HepG2 (cell line): ENCODE measurements around the gene FAHD2A. TPM values are rescaled to one million over a fixed set of nuclear protein-coding genes. Genes with fewer than 3 reads are reported as not detected.
A peak's percentile ranks its signal among the peaks of the same experiment; 100 is the strongest.

ENCODE experiments used
- ATAC-seq: fragments of 200-7000 bp; cut with Tn5 transposase; 3 replicates; pipeline ENCODE4 v1.9.1; 2020; ENCODE audit warnings: mild to moderate bottlenecking, moderate library complexity
- BruUV-seq: library from RNA; stranded (reverse); fragments of 400-500 nt; replicated peaks from 2 replicates; lab custom pipeline; 2021; lab: Mats Ljungman, UMichigan
- CTCF ChIA-PET: fragments of 300-600 bp; formaldehyde crosslinking; extraction: SDS; loops from one replicate; lab custom pipeline; 2021; ENCODE audit warnings: low total read pairs, inconsistent platforms, low intra/inter-chr PET ratio; lab: Yijun Ruan, JAX
- POLR2A ChIA-PET: fragments of 350-600 bp; sonication (Branson Sonifier 250); formaldehyde crosslinking; loops from one replicate; lab custom pipeline; 2020; ENCODE audit warnings: antibody characterized with exemption, inconsistent platforms; lab: Yijun Ruan, JAX
- DNase-seq: peaks from one replicate; pipeline ENCODE4 v3.0.0-alpha.2; 2015; ENCODE audit warnings: low spot score
- FAIRE-seq: peaks from 3 replicates; lab custom pipeline; 2011; peaks lifted over from hg19 to GRCh38; lab: Jason Lieb, UNC
- H2AFZ ChIP-seq: one replicate; pipeline ENCODE4 v1.6.1; 2011; ENCODE audit warnings: low read length, inconsistent platforms
- H3K27ac ChIP-seq: fragments of 300-600 bp; 3 replicates; pipeline ENCODE4 v1.8.0; 2011; ENCODE audit warnings: mixed run types, mild to moderate bottlenecking, mixed read lengths, low read length, inconsistent platforms; ENCODE audit not compliant: insufficient read depth; ENCODE audit errors: extremely low read length
- H3K27me3 ChIP-seq, 2 experiments: fragments of 200-600 bp in 1 of 2; 2 replicates in 1 of 2; 3 replicates in 1 of 2; pipeline versions ENCODE4 v1.6.0 to v1.8.0; 2011; ENCODE audit warnings: low read length in 2 of 2, mild to moderate bottlenecking in 2 of 2, moderate library complexity in 2 of 2, inconsistent platforms in 1 of 2; ENCODE audit not compliant: insufficient read depth in 2 of 2, control insufficient read depth in 1 of 2
- H3K36me3 ChIP-seq, 2 experiments: fragments of 200-600 bp in 1 of 2; replicated peaks in 1 of 2; 2 replicates in 1 of 2; 3 replicates in 1 of 2; pipeline versions ENCODE4 v1.5.1 to v1.8.0; 2011; ENCODE audit warnings: low read length in 2 of 2, inconsistent platforms in 1 of 2; ENCODE audit not compliant: insufficient read depth in 2 of 2, control insufficient read depth in 1 of 2
- H3K4me1 ChIP-seq: 2 replicates; pipeline ENCODE4 v1.5.1; 2012; ENCODE audit warnings: low read length, inconsistent platforms; ENCODE audit not compliant: insufficient read depth
- H3K4me2 ChIP-seq: 2 replicates; pipeline ENCODE4 v1.6.0; 2011; ENCODE audit warnings: low read depth, low read length, inconsistent platforms
- H3K4me3 ChIP-seq, 3 experiments: fragments of 200-600 bp in 1 of 3; sonication (generic), shearing (Covaris generic) in 1 of 3; replicated peaks in 1 of 3; 2 replicates each; pipeline ENCODE4 v1.5.1; 2011 to 2016; ENCODE audit warnings: low read length in 3 of 3, inconsistent platforms in 2 of 3, low read depth in 2 of 3, mild to moderate bottlenecking in 2 of 3, control low read depth in 1 of 3, mixed read lengths in 1 of 3; ENCODE audit not compliant: insufficient read depth in 1 of 3
- H3K79me2 ChIP-seq: one replicate; pipeline ENCODE4 v1.6.1; 2011; ENCODE audit warnings: low read length, inconsistent platforms; ENCODE audit not compliant: insufficient read depth
- H3K9ac ChIP-seq: 2 replicates; pipeline ENCODE4 v1.6.0; 2011; ENCODE audit warnings: mild to moderate bottlenecking, low read depth, low read length, inconsistent platforms; ENCODE audit not compliant: insufficient read depth
- H3K9me3 ChIP-seq: 2 replicates; pipeline ENCODE4 v1.5.1; 2012; ENCODE audit warnings: mild to moderate bottlenecking, low read length
- H4K20me1 ChIP-seq: 2 replicates; pipeline ENCODE4 v1.6.0; 2011; ENCODE audit warnings: inconsistent platforms, mild to moderate bottlenecking, low read length, moderate library complexity; ENCODE audit not compliant: insufficient read depth
- CBX2 ChIP-seq, 2 experiments: fragments of 200-600 bp in 1 of 2; sonication (generic); formaldehyde crosslinking in 1 of 2; IDR thresholded peaks; 2 replicates each; pipeline versions ENCODE4 v1.7.0 to v1.8.1; 2018 to 2022; ENCODE audit warnings: low read depth in 2 of 2, low read length in 1 of 2, mild to moderate bottlenecking in 1 of 2, missing genetic modification reagents in 1 of 2
- CTCF ChIP-seq: sonication (generic); formaldehyde crosslinking; IDR thresholded peaks from 2 replicates; pipeline ENCODE4 v1.5.0; 2020; ENCODE audit warnings: mild to moderate bottlenecking, missing genetic modification reagents, moderate library complexity
- DDIT3 ChIP-seq: sonication (generic); formaldehyde crosslinking; IDR thresholded peaks from 2 replicates; pipeline ENCODE4 v1.4.0; 2020; ENCODE audit warnings: mild to moderate bottlenecking, missing genetic modification reagents
- HIVEP1 ChIP-seq: sonication (generic); formaldehyde crosslinking; IDR thresholded peaks from 2 replicates; pipeline ENCODE4 v1.4.0; 2020; ENCODE audit warnings: mild to moderate bottlenecking, missing genetic modification reagents
- NFE2L2 ChIP-seq: fragments of 150-350 bp; IDR thresholded peaks from 2 replicates; pipeline ENCODE4 v1.6.1; 2014; ENCODE audit warnings: low read length
- NFIC ChIP-seq: IDR thresholded peaks from 2 replicates; pipeline ENCODE4 v1.6.1; 2012; ENCODE audit warnings: mild to moderate bottlenecking, low read length, inconsistent platforms
- NFYC ChIP-seq: IDR thresholded peaks from 2 replicates; pipeline ENCODE4 v1.6.1; 2016; ENCODE audit warnings: missing genetic modification reagents, missing compliant biosample characterization
- RXRA ChIP-seq: sonication (generic); formaldehyde crosslinking; IDR thresholded peaks from 2 replicates; pipeline ENCODE4 v1.5.1; 2020; ENCODE audit warnings: missing genetic modification reagents
- STAG1 ChIP-seq: sonication (generic); formaldehyde crosslinking; IDR thresholded peaks from 2 replicates; pipeline ENCODE4 v1.4.0; 2020; ENCODE audit warnings: missing genetic modification reagents
- THRA ChIP-seq: sonication (generic); formaldehyde crosslinking; IDR thresholded peaks from 2 replicates; pipeline ENCODE4 v1.4.0; 2020; ENCODE audit warnings: missing genetic modification reagents, borderline replicate concordance
- TP53 ChIP-seq: sonication (generic); formaldehyde crosslinking; conservative IDR thresholded peaks from 2 replicates; pipeline ENCODE4 v1.4.0; 2020; ENCODE audit warnings: missing genetic modification reagents
- ZBTB38 ChIP-seq: sonication (generic); formaldehyde crosslinking; IDR thresholded peaks from 2 replicates; pipeline ENCODE4 v1.5.1; 2020; ENCODE audit warnings: mild to moderate bottlenecking, missing genetic modification reagents
- ZNF556 ChIP-seq: sonication (generic); formaldehyde crosslinking; IDR thresholded peaks from 2 replicates; pipeline ENCODE4 v1.4.0; 2020; ENCODE audit warnings: mild to moderate bottlenecking, missing genetic modification reagents, borderline replicate concordance
- ZNF720 ChIP-seq: sonication (generic); formaldehyde crosslinking; IDR thresholded peaks from 2 replicates; pipeline ENCODE4 v1.4.0; 2020; ENCODE audit warnings: missing genetic modification reagents
- ZNF766 ChIP-seq: sonication (generic); formaldehyde crosslinking; IDR thresholded peaks from 2 replicates; pipeline ENCODE4 v1.5.0; 2020; ENCODE audit warnings: missing genetic modification reagents, borderline replicate concordance
- ZNF773 ChIP-seq: sonication (generic); formaldehyde crosslinking; IDR thresholded peaks from 2 replicates; pipeline ENCODE4 v1.4.0; 2020; ENCODE audit warnings: missing genetic modification reagents, borderline replicate concordance
- WGBS: methylation state at CpG from one replicate; pipeline ENCODE4 v1.1.6; 2017; ENCODE audit warnings: low lambda C conversion rate; 5-methylcytosine and 5-hydroxymethylcytosine counted together
- in situ Hi-C: cut with HindIII; loops from 2 replicates; pipeline ENCODE4 v1.10.0; 2017; ENCODE audit warnings: low pct_unique_long_range_greater_than_20kb; ENCODE audit not compliant: extremely low pct_ligation_motif_present
- intact Hi-C: fragments of 100-400 bp; cut with micrococcal nuclease; formaldehyde crosslinking; loops from one replicate; pipeline ENCODE4 v1.10.0; 2022; ENCODE audit not compliant: unreplicated experiment
- polyA plus RNA-seq, 8 experiments: library from polyadenylated mRNA; depleted of rRNA in 3 of 8; stranded (reverse) in 7 of 8; unstranded in 1 of 8; fragments of >200 nt; fragmentation: Illumina TruSeq in 4 of 8; extraction: Trizol in 4 of 8; gene quantifications; 2 replicates each; pipeline versions ENCODE4 v1.2.1 to v1.2.3, GENCODE V29; 2011 to 2016; ENCODE audit warnings: low read depth in 4 of 8, missing spikeins in 1 of 8, mixed read lengths in 1 of 8; ENCODE audit not compliant: insufficient read depth in 1 of 8
- total RNA-seq, 5 experiments: library from RNA; depleted of rRNA; stranded (reverse); fragments of >200 nt; fragmentation: Illumina TruSeq; extraction: Trizol; gene quantifications; 2 replicates each; pipeline ENCODE4 v1.2.3, GENCODE V29; 2016; ENCODE audit warnings: low read depth in 1 of 5

FAHD2A gene
- total and polyA plus RNA-seq, 2 of the 13 experiments (the other 11 are each of a cell fraction or from before 2014, with no cell fraction given) = 34.0 to 44.2 TPM

GRCh38 chr2:95379371-95379831, 23.1 kb upstream of the FAHD2A start:
- intact Hi-C loops = no loop called here
- TF ChIP-seq ZNF556 (CRISPR knock-in tag) (no peak), CTCF (CRISPR knock-in tag) (peak; percentile 63), HIVEP1 (no peak), RXRA (CRISPR knock-in tag) (no peak), STAG1 (peak; percentile 58), NFYC (CRISPR knock-in tag) (no peak), ZNF766 (CRISPR knock-in tag) (no peak)
- Histone ChIP-seq H3K9ac (no peak overlapping the region), H3K27ac (no peak overlapping the region), H3K4me1 (peaks cover 9% of the 10 kb centered on the region), H3K4me3 (no peak overlapping the region), H4K20me1 (no peaks in the 10 kb centered on the region), H3K36me3 (no peaks in the 10 kb centered on the region), H3K4me2 (no peak overlapping the region), H3K79me2 (no peaks in the 10 kb centered on the region), H3K27me3 (peaks cover 0 to 44% of the 10 kb centered on the region in 2 experiments; a peak in 4 of 5 replicates), H2AFZ (no peak overlapping the region), H3K9me3 (no peaks in the 10 kb centered on the region)
- no peak for DNase-seq
- POLR2A ChIA-PET = no interaction called here
- ATAC-seq = peak; percentile 20; the same call in 2 of the 3 replicates
- BruUV-seq = no TSS peak
- in situ Hi-C loops = no loop called here
- FAIRE-seq = no peak
- WGBS = 16% methylated on average over 8 of the region's 8 CpGs
- CTCF ChIA-PET = no interaction called here

- H3K9ac ChIP-seq = no peak overlapping the region
- no TSS peak for BruUV-seq
- TF ChIP-seq ZBTB38 (CRISPR knock-in tag) (no peak), CBX2 (IDR thresholded peaks at IDR 0.05; ENCODE audit: low read depth, low read length) (no peak), CBX2 (CRISPR knock-in tag; IDR thresholded peaks at IDR 0.05; ENCODE audit: low read depth) (no peak), NFIC (no peak), THRA (CRISPR knock-in tag) (no peak), ZNF773 (CRISPR knock-in tag) (no peak), TP53 (CRISPR knock-in tag) (no peak), NFE2L2 (no peak), DDIT3 (CRISPR knock-in tag) (no peak), ZNF720 (CRISPR knock-in tag) (no peak)
Measured at GRCh38 chr2:95380280-95380679, 22.2 kb upstream of the FAHD2A start.

More at GRCh38 chr2:95380280-95380679, 22.2 kb upstream of the FAHD2A start:
- no peak for ATAC-seq
- CTCF ChIA-PET = no interaction called here
- Histone ChIP-seq H4K20me1 (no peaks in the 10 kb centered on the region), H3K4me2 (no peak overlapping the region), H3K27me3 (peaks cover 0 to 35% of the 10 kb centered on the region in 2 experiments; a peak in 3 of 5 replicates), H3K36me3 (no peaks in the 10 kb centered on the region), H3K27ac (no peak overlapping the region), H3K4me1 (peaks cover 18% of the 10 kb centered on the region), H3K9me3 (no peaks in the 10 kb centered on the region), H2AFZ (no peak overlapping the region), H3K4me3 (no peak overlapping the region), H3K79me2 (no peaks in the 10 kb centered on the region)
- DNase-seq = no peak
- WGBS = 18% methylated on average over 5 of the region's 5 CpGs
- POLR2A ChIA-PET = no interaction called here
- FAIRE-seq = no peak
- intact Hi-C loops (no loop called here), in situ Hi-C loops (no loop called here)
